Measurements from ENCODE around the gene RAD51D. TPM values are rescaled to one million over a fixed set of nuclear protein-coding genes. Genes with fewer than 3 reads are reported as not detected.
"Not testable (repeated sequence)": the region's sequence is repeated elsewhere in the genome, so short reads cannot be mapped to it uniquely, and the experiment has no call there.

The RAD51D gene
- polyA plus RNA-seq, 1 experiment, result 14.3 TPM

DNA sequence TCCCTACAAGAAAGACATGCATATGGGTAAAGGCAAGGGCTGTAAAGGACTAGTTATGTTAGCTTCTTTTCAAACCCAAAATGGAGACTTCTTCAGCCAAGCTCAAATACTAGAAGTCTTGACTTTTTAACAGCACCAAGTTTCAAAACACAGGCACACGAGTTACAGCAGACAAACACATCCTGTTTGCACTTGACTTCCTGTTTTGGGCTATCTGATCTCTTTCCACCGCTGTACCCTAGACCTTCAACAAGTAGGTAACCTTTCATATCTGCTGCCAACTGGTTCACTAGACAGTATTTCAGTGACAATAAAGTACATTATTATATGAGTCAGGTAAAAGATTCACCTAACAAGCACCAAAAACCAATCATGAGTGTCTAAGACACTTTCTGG is 68.5 kb downstream of the RAD51D start:
- ChIA-PET CTCF (interaction anchor here (0.6 to 1.0 kb wide), 2 partner anchors 13 to 33 kb away, joined by 3 to 5 read pairs; no protein-coding TSS in a partner anchor), POLR2A (no interaction called here)
- Histone ChIP-seq H3K9me3 (ENCODE audit: control insufficient read depth, insufficient read depth, low read length) (no peaks in the 10 kb centered on the region), H3K27me3 (ENCODE audit: control insufficient read depth, insufficient read depth, low read length) (no peaks in the 10 kb centered on the region), H3K4me3 (ENCODE audit: low read depth, low read length) (no peak overlapping the region), H3K27ac (ENCODE audit: low read depth, low read length) (no peak overlapping the region)
- no peak for DNase-seq (ENCODE audit: low read depth, low spot score)
- TF ChIP-seq, protein P1, sequence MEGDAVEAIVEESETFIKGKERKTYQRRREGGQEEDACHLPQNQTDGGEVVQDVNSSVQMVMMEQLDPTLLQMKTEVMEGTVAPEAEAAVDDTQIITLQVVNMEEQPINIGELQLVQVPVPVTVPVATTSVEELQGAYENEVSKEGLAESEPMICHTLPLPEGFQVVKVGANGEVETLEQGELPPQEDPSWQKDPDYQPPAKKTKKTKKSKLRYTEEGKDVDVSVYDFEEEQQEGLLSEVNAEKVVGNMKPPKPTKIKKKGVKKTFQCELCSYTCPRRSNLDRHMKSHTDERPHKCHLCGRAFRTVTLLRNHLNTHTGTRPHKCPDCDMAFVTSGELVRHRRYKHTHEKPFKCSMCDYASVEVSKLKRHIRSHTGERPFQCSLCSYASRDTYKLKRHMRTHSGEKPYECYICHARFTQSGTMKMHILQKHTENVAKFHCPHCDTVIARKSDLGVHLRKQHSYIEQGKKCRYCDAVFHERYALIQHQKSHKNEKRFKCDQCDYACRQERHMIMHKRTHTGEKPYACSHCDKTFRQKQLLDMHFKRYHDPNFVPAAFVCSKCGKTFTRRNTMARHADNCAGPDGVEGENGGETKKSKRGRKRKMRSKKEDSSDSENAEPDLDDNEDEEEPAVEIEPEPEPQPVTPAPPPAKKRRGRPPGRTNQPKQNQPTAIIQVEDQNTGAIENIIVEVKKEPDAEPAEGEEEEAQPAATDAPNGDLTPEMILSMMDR (IDR thresholded peaks at IDR 0.05; ENCODE audit: low read depth, low read length), result no peak

DNA sequence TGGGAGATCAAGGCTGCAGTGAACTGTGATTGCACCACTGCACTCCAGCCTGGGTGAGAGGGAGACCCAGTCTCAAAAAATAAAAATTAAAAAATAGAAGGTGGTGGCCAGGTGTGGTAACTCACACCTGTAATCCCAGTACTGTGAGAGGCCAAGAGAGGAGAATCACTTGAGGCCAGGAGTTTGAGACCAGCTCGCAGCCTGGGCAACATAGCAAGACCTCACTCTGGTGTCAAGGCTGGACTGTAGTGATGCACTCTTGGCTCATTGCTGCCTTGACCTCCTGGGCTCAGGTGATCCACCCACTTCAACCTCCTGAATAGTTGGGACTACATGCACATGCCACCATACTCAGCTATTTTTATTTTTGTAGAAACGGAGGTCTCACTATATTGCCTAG is 69.5 kb downstream of the RAD51D start:
- no peak for DNase-seq (ENCODE audit: low read depth, low spot score)
- no peaks in the 10 kb centered on the region for H3K27me3 ChIP-seq (ENCODE audit: control insufficient read depth, insufficient read depth, low read length)
- no peak overlapping the region for H3K4me3 ChIP-seq (ENCODE audit: low read depth, low read length)
- TF ChIP-seq, protein P1 (IDR thresholded peaks at IDR 0.05; ENCODE audit: low read depth, low read length), result no peak
- POLR2A ChIA-PET, result no interaction called here
- CTCF ChIA-PET, result no interaction called here
- H3K27ac ChIP-seq (ENCODE audit: low read depth, low read length), result no peak overlapping the region
- H3K9me3 ChIP-seq (ENCODE audit: control insufficient read depth, insufficient read depth, low read length), result no peaks in the 10 kb centered on the region

DNA sequence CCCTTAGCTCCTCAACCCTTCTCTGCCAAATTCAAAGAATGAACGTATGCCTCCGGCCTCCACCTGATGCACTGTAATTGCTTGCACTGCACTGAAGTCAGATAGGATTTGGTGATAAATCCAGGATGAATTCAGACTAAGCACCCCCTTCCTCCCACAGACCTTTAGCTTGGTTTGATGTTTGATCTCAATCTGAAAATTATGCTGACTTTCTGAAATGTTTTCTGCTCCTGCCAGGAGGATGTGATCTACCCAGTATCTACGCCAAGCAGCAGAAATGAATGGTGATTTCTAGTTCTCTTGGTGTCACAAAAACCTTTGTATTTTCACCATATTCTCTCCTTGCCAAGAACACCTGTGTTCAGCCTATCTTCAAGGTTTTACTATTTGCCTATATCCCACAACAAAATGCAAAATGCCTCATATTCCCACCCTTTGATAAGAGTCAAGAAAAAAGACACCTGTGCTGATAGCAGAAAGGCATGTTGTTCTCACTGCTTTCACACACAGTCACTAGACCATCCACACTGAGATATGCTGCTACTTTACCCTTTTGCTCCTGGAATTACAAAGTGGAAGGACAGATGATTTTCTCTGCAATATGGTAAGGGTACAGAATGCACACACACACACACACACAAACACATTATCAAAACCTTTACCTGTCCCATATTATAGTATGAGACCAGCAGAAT is 70.8 kb downstream of the RAD51D start:
- no peak overlapping the region for H3K4me3 ChIP-seq (ENCODE audit: low read depth, low read length)
- no peak for DNase-seq (ENCODE audit: low read depth, low spot score)
- no peak overlapping the region for H3K27ac ChIP-seq (ENCODE audit: low read depth, low read length)
- TF ChIP-seq, protein P1 (IDR thresholded peaks at IDR 0.05; ENCODE audit: low read depth, low read length), result no peak
- H3K9me3 ChIP-seq (ENCODE audit: control insufficient read depth, insufficient read depth, low read length), result no peaks in the 10 kb centered on the region
- POLR2A ChIA-PET, result no interaction called here
- H3K27me3 ChIP-seq (ENCODE audit: control insufficient read depth, insufficient read depth, low read length), result no peaks in the 10 kb centered on the region
- CTCF ChIA-PET, result no interaction called here

DNA sequence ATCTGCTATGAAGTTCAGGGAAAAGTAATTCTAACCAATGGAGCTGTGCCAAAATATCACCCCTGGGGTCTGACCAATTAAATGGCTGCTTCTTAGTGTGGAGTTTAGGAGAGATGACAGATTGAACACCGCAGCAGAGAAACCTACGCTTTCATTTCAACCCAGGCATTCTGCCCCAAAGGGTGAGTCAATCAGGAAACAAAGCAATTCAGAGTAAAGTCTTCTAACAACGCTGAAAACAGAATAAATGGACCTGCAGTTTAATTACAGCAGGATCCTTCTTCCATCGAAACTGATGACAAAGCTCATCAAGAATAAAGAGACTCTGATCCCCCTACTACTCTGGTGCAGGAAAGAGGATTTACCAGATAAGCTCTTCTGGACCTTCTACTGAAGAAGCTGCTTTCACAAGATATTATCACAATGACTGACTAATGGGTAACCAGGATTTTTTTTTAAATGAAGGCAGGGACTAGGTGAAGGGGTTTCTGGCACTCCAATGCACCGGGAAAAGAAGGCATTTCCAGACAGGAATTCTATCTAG is 72.8 kb downstream of the RAD51D start:
- no peak for DNase-seq (ENCODE audit: low read depth, low spot score)
- TF ChIP-seq, protein P1 (IDR thresholded peaks at IDR 0.05; ENCODE audit: low read depth, low read length), result no peak

DNA sequence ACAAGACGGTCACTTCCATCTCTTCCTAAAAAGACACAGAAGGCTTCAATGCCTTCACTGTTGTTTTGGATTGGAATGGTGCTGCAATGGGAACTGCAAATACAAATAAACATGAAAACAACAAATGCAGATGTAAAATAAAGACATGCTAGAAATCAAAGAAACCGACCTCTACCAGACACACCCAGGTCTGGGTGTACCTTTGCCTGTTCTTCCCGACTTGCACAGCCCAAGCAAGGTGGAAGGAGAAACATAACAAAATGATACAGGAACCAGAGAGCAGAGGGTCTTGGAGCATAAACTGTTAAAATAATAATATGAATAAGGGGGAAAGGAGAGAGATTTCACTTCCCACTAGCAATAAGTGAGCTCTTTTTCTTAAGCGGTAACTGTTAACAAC is 73.4 kb downstream of the RAD51D start:
- TF ChIP-seq, protein P1 (IDR thresholded peaks at IDR 0.05; ENCODE audit: low read depth, low read length), result no peak
- Histone ChIP-seq H3K9me3 (ENCODE audit: control insufficient read depth, insufficient read depth, low read length) (no peaks in the 10 kb centered on the region), H3K4me3 (ENCODE audit: low read depth, low read length) (no peak overlapping the region), H3K27ac (ENCODE audit: low read depth, low read length) (no peak overlapping the region), H3K27me3 (ENCODE audit: control insufficient read depth, insufficient read depth, low read length) (no peaks in the 10 kb centered on the region)
- DNase-seq (ENCODE audit: low read depth, low spot score), result no peak
- POLR2A ChIA-PET, result no interaction called here
- CTCF ChIA-PET, result interaction anchor here (0.6 to 1.0 kb wide), 3 partner anchors 19 to 194 kb away, joined by 3 to 6 read pairs (median 5); no protein-coding TSS in a partner anchor

More for the DNA sequence above, 72.8 kb downstream of the RAD51D start:
- no peaks in the 10 kb centered on the region for H3K9me3 ChIP-seq (ENCODE audit: control insufficient read depth, insufficient read depth, low read length)
- H3K27me3 ChIP-seq (ENCODE audit: control insufficient read depth, insufficient read depth, low read length), result no peaks in the 10 kb centered on the region
- no peak overlapping the region for H3K4me3 ChIP-seq (ENCODE audit: low read depth, low read length)
- ChIA-PET POLR2A (no interaction called here), CTCF (interaction anchor here (0.6 to 1.0 kb wide), 3 partner anchors 19 to 193 kb away, joined by 3 to 6 read pairs (median 5); no protein-coding TSS in a partner anchor)
- no peak overlapping the region for H3K27ac ChIP-seq (ENCODE audit: low read depth, low read length)

DNA sequence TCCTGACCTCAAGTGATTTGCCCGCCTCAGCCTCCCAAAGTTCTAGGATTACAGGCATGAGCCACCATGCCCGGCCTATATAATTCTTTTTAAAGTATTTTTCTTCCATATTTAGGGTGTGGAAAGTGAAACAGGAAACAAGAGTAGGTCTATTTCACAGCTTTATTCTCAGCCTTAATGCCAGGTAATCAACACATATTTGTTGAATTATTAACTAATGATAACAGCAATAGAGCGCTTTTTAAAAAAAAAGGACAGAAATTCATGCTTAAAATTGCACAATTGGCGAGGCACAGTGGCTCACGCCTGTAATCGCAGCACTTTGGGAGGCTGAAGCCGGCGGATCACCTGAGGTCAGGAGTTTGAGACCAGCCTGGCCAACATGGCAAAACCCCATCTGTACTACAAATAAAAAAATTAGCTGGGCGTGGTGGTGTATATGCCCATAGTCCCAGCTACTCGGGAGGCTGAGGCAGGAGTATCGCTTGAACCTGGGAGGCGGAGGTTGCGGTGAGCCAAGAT is 74.1 kb downstream of the RAD51D start:
- H3K9me3 ChIP-seq (ENCODE audit: control insufficient read depth, insufficient read depth, low read length); H3K27me3 ChIP-seq (ENCODE audit: control insufficient read depth, insufficient read depth, low read length); H3K27ac ChIP-seq (ENCODE audit: low read depth, low read length); H3K4me3 ChIP-seq (ENCODE audit: low read depth, low read length); DNase-seq (ENCODE audit: low read depth, low spot score); CTCF ChIA-PET; POLR2A ChIA-PET: not testable (repeated sequence)
